ENCODE results near the gene PRKAB2. TPM values are rescaled to one million over a fixed set of nuclear protein-coding genes. Genes with fewer than 3 reads are reported as not detected.
"Not testable (repeated sequence)": the region's sequence is repeated elsewhere in the genome, so short reads cannot be mapped to it uniquely, and the experiment has no call there.

Gene PRKAB2
- polyA plus RNA-seq, 1 experiment = 18.3 TPM

DNA sequence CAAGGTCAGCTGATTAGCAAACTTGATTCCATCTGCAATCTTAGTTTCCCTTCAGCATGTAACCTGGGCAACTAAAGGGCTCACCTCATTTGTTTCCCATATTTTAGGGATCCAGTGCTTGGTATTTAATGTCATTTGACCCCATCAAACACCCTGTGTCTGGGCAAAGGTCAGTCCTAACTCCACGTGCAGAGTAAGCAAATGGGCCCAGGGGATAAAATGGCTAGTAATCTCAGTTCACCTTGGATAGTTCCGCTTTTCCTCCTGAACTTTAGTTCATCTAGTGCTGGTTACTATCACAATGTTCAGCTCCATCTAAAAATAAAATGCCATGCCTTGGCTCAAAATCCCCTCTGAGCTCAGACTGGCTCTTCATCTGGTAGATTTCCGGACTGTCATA is 19.5 kb downstream of the PRKAB2 start:
- peaks cover under 1% of the 10 kb centered on the region for H3K36me3 ChIP-seq (ENCODE audit: control insufficient read depth, insufficient read depth, low read length)
- H3K4me3 ChIP-seq (ENCODE audit: low read depth, low read length) = no peak overlapping the region
- TF ChIP-seq, protein P1, sequence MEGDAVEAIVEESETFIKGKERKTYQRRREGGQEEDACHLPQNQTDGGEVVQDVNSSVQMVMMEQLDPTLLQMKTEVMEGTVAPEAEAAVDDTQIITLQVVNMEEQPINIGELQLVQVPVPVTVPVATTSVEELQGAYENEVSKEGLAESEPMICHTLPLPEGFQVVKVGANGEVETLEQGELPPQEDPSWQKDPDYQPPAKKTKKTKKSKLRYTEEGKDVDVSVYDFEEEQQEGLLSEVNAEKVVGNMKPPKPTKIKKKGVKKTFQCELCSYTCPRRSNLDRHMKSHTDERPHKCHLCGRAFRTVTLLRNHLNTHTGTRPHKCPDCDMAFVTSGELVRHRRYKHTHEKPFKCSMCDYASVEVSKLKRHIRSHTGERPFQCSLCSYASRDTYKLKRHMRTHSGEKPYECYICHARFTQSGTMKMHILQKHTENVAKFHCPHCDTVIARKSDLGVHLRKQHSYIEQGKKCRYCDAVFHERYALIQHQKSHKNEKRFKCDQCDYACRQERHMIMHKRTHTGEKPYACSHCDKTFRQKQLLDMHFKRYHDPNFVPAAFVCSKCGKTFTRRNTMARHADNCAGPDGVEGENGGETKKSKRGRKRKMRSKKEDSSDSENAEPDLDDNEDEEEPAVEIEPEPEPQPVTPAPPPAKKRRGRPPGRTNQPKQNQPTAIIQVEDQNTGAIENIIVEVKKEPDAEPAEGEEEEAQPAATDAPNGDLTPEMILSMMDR (IDR thresholded peaks at IDR 0.05; ENCODE audit: insufficient read depth, low read depth, low read length) = no peak
- H3K27me3 ChIP-seq (ENCODE audit: control insufficient read depth, insufficient read depth, low read length) = no peaks in the 10 kb centered on the region
- no peak for DNase-seq (ENCODE audit: low read depth)
- POLR2A ChIA-PET = no interaction called here
- CTCF ChIA-PET = interaction anchor here (0.6 to 1.5 kb wide), 2 partner anchors 16 to 89 kb away, joined by 3 to 6 read pairs; partner anchors contain the start of gene CHD1L

GRCh38 chr1:147151244-147151643 is 21.0 kb downstream of the PRKAB2 start:
- TF ChIP-seq, protein P1 (IDR thresholded peaks at IDR 0.05; ENCODE audit: insufficient read depth, low read depth, low read length) = no peak
- CTCF ChIA-PET = no interaction called here
- DNase-seq (ENCODE audit: low read depth) = no peak
- Histone ChIP-seq H3K4me3 (ENCODE audit: low read depth, low read length) (no peak overlapping the region), H3K36me3 (ENCODE audit: control insufficient read depth, insufficient read depth, low read length) (no peaks in the 10 kb centered on the region; the same call in 1 of the 2 replicates), H3K27me3 (ENCODE audit: control insufficient read depth, insufficient read depth, low read length) (no peaks in the 10 kb centered on the region)
- POLR2A ChIA-PET = no interaction called here

GRCh38 chr1:147142886-147143285 is 29.4 kb downstream of the PRKAB2 start:
- ChIA-PET CTCF (interaction anchor here (0.6 kb wide), 2 partner anchors 8 to 528 kb away, joined by 3 read pairs; partner anchors contain the start of gene ACP6), POLR2A (no interaction called here)
- H3K4me3 ChIP-seq (ENCODE audit: low read depth, low read length) = no peak overlapping the region
- TF ChIP-seq, protein P1 (IDR thresholded peaks at IDR 0.05; ENCODE audit: insufficient read depth, low read depth, low read length) = no peak
- no peaks in the 10 kb centered on the region for H3K36me3 ChIP-seq (ENCODE audit: control insufficient read depth, insufficient read depth, low read length)
- DNase-seq (ENCODE audit: low read depth) = no peak
- no peaks in the 10 kb centered on the region for H3K27me3 ChIP-seq (ENCODE audit: control insufficient read depth, insufficient read depth, low read length)

- DNase-seq (ENCODE audit: low read depth); H3K27me3 ChIP-seq (ENCODE audit: control insufficient read depth, insufficient read depth, low read length); H3K36me3 ChIP-seq (ENCODE audit: control insufficient read depth, insufficient read depth, low read length); CTCF ChIA-PET; POLR2A ChIA-PET; H3K4me3 ChIP-seq (ENCODE audit: low read depth, low read length): not testable (repeated sequence)
Measured at GRCh38 chr1:147130721-147131120, 41.5 kb downstream of the PRKAB2 start.

- no peaks in the 10 kb centered on the region for H3K36me3 ChIP-seq (ENCODE audit: control insufficient read depth, insufficient read depth, low read length)
- CTCF ChIA-PET = no interaction called here
- TF ChIP-seq, protein P1 (IDR thresholded peaks at IDR 0.05; ENCODE audit: insufficient read depth, low read depth, low read length) = no peak
- POLR2A ChIA-PET = no interaction called here
- no peak overlapping the region for H3K4me3 ChIP-seq (ENCODE audit: low read depth, low read length)
- H3K27me3 ChIP-seq (ENCODE audit: control insufficient read depth, insufficient read depth, low read length) = no peaks in the 10 kb centered on the region; the same call in 1 of the 2 replicates
- DNase-seq (ENCODE audit: low read depth) = no peak
Measured at GRCh38 chr1:147129116-147129873, 43.0 kb downstream of the PRKAB2 start.

GRCh38 chr1:147124266-147124665 is 48.0 kb downstream of the PRKAB2 start:
- H3K27me3 ChIP-seq (ENCODE audit: control insufficient read depth, insufficient read depth, low read length) = no peaks in the 10 kb centered on the region
- H3K36me3 ChIP-seq (ENCODE audit: control insufficient read depth, insufficient read depth, low read length) = no peaks in the 10 kb centered on the region
- ChIA-PET POLR2A (no interaction called here), CTCF (no interaction called here)
- H3K4me3 ChIP-seq (ENCODE audit: low read depth, low read length) = no peak overlapping the region
- no peak for DNase-seq (ENCODE audit: low read depth)
- TF ChIP-seq, protein P1 (IDR thresholded peaks at IDR 0.05; ENCODE audit: insufficient read depth, low read depth, low read length) = no peak

Data from BJ (cell line).